ENCODE results near the gene HOXD3.

- TF ChIP-seq EZH2 (IDR thresholded peaks at IDR 0.05), result no peak
- TF ChIP-seq POLR2AphosphoS5 (IDR thresholded peaks at IDR 0.05; ENCODE audit: borderline replicate concordance, low read depth, low read length), result no peak
Measured at GRCh38 chr2:176187200-176187898, 30.2 kb downstream of the HOXD3 start.
